AG09319 (cell line): ENCODE data around the gene TUBB.

Experiments used
- DNase-seq: peaks from one replicate; pipeline ENCODE4 v3.0.0-alpha.2; 2010; ENCODE audit warnings: low read depth; ENCODE audit errors: extremely low read depth
- CTCF ChIP-seq: IDR thresholded peaks from 2 replicates; pipeline ENCODE4 v1.5.1; 2011; ENCODE audit warnings: low read depth, mild to moderate bottlenecking, inconsistent platforms, low read length, moderate library complexity

TUBB gene

GRCh38 chr6:30719791-30720737 lies at the start of gene TUBB:
TSS of gene TUBB (plus strand) at chr6:30720352. CDS start at chr6:30720507, 155 bp downstream.
- peak; percentile 93 for DNase-seq
- TF ChIP-seq CTCF, result no peak; the same call in 1 of the 2 replicates

- no peak for TF ChIP-seq CTCF
- DNase-seq, result no peak
Measured at GRCh38 chr6:30670760-30671527, 49.2 kb upstream of the TUBB start.

- peak; percentile 95 for DNase-seq
- TF ChIP-seq CTCF, result peak; percentile 88
Measured at GRCh38 chr6:30672445-30673253, 47.5 kb upstream of the TUBB start, which contains the start of gene DHX16. TSS of gene DHX16 (minus strand) at chr6:30673006. CDS start at chr6:30672841, 165 bp downstream.

GRCh38 chr6:30676660-30677285 lies 43.4 kb upstream of the TUBB start:
- no peak for DNase-seq
- TF ChIP-seq CTCF, result no peak

GRCh38 chr6:30678964-30679726 lies 41.0 kb upstream of the TUBB start:
- peak; percentile 96 for TF ChIP-seq CTCF
- no peak for DNase-seq
